Caki2 (cell line): ENCODE data around the gene SEC63. TPM values are rescaled to one million over a fixed set of nuclear protein-coding genes. Genes with fewer than 3 reads are reported as not detected.
"Not testable (repeated sequence)": the region's sequence is repeated elsewhere in the genome, so short reads cannot be mapped to it uniquely, and the experiment has no call there.

Source experiments
- DNase-seq: peaks from one replicate; pipeline ENCODE4 v3.0.0-alpha.2; 2015; ENCODE audit warnings: low read depth
- in situ Hi-C: cut with HindIII; loops from 2 replicates; pipeline ENCODE4 v1.10.0; 2016; ENCODE audit warnings: low sequenced_read_pairs, low pct_unique_long_range_greater_than_20kb, mixed read lengths
- total RNA-seq: library from RNA; depleted of rRNA; stranded (reverse); fragments of >200 nt; shearing (Covaris generic); gene quantifications from 2 replicates; pipeline ENCODE4 v1.2.3, GENCODE V29; 2014; ENCODE audit warnings: low replicate concordance

Gene SEC63
- total RNA-seq, 1 experiment from 2014 or later, result 6.6 TPM

- in situ Hi-C loops, result no loop called here
- DNase-seq, result no peak
These were observed 23.7 kb upstream of the SEC63 start for GRCh38 chr6:107981695-107982094.

DNA sequence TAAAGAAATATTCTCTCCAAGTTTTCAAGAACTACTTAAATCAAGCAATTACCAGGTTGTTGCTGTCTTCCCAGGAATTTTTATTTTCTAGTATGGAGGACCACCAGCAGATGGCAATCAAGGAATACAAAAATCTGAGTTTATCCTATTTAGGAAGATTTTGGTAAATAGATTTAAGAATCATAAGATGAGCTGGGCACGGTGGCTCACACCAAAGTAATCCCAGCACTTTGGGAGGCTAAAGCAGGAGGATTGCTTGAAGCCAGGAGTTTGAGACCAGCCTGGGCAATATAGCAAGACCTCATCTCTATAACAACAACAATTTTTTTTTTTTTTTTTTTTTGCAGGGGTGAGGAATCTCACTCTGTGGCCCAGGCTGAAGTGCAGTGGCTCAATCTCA is 19.3 kb upstream of the SEC63 start:
- in situ Hi-C loops, result no loop called here

GRCh38 chr6:107976155-107976783 is 18.3 kb upstream of the SEC63 start:
- DNase-seq, result no peak
- in situ Hi-C loops, result no loop called here

More for the DNA sequence above, 19.3 kb upstream of the SEC63 start:
- DNase-seq, result peak; percentile 21

DNA sequence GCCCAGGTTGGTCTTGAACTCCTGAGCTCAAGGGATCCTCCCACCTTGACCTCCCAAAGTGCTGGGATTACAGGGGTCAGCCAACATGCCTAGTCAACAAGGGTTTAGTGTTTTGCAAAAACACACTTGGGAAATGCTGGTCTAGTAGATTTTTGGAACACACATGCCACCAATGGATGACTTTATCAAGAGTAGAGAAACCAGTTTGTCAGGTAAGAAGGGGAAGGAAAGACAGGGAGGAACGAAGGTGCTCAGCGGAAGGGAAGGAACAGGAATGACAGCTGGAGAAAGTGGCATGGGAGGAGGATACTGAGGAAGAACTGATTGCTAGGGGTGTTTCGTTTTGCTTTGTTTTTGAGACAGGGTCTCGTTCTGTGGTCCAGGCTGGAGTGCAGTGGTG is 15.6 kb upstream of the SEC63 start:
- DNase-seq, result no peak
- in situ Hi-C loops, result no loop called here

DNA sequence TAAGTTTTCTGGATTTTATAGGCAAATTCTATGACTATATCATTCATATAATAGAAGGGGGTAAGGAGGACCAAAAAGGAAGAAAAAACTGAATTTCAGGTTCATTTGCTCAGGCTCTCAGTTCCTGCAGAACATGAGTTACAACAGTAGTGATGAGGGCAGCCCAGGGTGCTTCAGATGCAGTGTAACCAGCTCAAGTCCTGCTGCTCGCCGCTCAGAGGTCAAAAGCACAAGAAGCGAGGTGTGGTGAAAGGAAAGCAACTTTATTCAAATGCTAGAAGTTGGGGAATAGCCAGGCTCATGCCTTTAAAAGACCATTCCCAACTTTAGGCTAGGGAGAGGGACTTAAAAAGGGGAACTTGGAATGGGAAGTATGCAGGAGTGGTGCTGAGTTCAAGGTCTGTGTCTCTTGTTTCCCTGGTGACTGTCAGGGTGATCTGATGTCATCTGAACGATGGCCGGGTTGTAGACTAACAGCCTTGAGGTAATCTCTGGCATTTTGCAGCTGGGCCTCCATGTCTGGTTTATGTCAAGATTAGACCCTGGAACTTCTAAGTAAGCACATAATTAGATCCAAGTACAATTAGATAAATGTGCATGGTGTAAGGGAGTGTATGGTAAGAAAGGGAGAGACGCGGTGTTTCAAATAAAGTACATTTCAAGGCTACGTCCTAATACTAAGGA is 14.5 kb upstream of the SEC63 start:
- DNase-seq, result no peak
- in situ Hi-C loops, result no loop called here

DNA sequence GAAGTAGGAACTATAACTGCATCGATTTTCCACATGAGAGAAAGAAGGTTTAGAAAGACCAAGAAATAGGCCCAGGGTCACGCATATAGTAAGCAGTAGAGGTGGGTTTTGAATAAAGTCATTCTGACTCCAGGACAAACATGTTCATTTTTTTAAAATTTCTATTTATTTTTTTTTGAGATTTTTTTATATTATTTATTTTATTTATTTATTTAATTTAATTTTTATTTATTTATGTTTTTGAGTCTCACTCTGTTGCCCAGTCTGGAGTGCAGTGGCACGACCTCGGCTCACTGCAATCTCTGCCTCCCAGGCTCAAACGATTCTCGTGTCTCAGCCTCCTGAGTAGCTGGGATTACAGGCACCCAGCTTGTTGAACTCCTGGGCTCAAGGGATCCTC is 13.2 kb upstream of the SEC63 start:
- in situ Hi-C loops, result no loop called here
- no peak for DNase-seq

DNA sequence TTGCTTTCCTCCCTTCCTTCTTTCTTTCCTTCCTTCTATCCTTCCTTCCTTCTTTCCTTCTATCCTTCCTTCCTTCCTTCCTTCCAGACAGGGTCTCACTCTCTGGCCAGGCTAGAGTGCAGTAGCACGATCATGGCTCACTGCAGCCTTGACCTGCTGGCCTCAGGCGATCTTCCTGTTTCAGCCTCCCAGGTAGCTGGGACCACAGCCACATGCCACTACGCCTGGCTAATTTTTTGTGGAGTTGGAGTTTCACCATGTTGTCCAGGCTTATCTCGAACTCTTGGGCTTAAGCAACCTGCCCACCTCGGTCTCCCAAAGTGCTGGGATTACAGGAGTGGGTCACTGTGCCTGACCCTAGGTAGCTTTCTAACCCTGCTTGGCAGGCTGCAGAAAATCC is 12.2 kb upstream of the SEC63 start:
- in situ Hi-C loops, result no loop called here
- DNase-seq, result no peak

DNA sequence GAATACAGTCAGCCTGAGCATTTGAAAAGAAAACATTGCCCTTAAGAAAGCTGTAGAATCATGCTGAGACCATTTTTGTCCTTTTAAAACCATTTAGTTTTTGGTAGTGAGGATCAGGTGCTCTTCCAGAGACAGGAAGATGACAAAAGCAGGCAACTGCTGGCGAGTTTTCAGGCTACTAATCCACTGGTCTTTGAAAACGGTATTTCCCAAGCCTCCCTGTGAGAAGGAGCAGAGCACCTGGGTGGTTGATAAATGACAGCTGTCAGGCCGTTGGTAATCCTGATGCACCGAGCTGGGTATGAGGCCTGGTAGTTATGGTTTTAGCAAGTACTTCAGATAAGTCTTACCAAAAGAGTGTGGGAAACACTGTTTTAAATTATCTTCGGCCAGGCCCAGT is 10.1 kb upstream of the SEC63 start:
- DNase-seq, result no peak
- in situ Hi-C loops, result no loop called here

DNA sequence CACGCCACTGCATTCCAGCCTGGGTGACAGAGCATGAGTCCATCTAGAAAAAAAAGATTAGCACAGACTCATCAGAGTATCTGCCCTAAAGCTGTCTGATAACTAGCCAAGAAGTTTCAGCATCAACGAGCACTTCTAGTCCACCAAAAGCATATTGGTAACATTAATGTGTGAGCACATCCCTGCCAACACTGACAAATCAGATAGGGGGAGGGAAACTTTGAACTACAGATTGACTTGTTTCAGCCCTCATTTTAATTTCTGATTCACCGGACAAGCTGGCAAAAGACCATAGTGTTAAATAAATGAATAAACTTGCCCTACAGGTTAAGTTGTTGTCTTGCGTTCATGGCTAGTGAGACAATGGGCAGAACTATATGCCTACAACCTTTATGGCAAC is 7.7 kb upstream of the SEC63 start:
- DNase-seq, result no peak
- in situ Hi-C loops, result no loop called here

- DNase-seq, result no peak
- in situ Hi-C loops, result no loop called here
These were observed 4.7 kb upstream of the SEC63 start for GRCh38 chr6:107962723-107963122.

GRCh38 chr6:107959392-107959791 is 1.4 kb upstream of the SEC63 start:
- in situ Hi-C loops, result no loop called here
- no peak for DNase-seq

DNA sequence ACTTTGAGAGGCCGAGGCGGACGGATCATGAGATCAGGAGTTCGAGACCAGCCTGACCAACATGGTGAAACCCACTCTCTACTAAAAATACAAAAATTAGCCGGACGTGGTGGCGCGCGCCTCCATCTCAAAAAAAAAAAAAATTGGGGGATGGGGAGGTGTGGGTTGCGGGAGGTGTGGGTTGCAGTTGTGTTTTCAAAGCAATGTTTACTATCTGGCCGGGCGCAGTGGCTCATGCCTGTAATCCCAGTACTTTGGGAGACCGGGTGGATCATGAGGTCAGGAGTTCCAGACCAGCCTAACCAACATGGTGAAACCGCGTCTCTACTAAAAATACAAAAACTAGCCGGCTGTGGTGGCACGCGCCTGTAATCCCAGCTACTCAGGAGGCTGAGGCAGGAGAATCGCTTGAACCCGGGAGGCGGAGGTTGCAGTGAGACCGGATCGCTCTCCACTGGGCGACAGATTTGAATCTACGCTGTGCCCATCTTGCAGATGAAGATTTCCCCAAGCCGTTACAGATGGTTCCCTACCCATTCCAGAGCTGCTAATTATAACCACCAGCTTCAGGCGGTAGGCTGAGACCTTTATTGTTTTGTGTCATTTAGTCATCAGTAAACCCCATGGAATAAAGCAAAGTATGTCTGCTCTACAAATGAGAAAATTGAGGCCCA is 818 bp upstream of the SEC63 start:
- in situ Hi-C loops, DNase-seq: not testable (repeated sequence)

- peak; percentile 43 for DNase-seq
- in situ Hi-C loops, result no loop called here
These were observed 600 bp downstream of the SEC63 start for GRCh38 chr6:107957308-107957908.

DNA sequence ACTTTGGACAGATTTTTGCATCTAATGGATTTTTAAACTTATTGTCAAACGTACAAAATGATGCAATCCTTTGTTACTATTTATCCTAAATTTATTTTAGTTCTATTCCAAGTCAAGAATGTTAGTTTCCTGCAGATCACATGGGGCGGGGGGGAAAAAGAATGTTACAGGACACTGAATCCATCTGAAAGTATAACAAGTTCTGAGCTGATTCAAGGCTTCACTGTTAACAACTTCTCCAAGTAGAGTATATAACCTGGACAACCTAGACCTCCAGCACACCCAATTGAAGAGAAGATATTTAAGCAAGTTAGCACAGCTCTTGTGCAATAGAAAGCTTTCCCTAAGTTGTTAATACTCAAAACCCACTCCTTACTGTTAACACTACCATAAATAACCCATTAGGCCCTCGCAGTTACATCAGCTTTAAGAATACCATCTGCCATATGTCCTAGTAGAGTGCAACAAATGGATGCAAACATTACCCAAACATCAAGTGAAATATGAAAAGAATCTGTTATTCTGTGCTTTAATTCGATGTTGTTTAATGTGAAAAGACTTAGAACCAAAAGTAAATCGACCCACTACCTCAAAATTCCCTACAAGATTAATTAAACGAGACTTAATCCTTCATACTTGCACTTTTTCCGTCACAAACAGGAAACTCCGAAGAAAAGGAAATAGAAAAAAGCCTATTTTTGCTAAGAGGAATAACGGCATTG is 1.3 kb downstream of the SEC63 start:
- peak; percentile 12 for DNase-seq
- in situ Hi-C loops, result no loop called here

DNA sequence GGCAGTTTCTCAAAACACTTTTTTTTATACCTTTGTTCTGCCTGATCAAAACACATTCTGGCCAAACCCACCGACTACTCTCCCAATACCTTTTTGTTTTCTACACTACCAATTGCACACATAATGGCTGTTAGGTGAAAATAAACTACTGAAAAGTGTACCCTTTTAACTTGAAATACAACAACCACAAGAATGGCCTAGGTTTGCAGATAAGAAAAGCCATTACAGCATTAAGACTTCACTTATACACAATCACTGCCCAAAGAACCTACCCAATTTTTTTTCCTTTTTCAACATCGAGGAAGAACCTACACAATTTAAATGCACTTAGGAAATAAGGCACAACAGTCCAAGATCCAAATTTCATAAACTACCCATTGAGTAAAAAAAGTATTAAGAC is 1.8 kb downstream of the SEC63 start:
- in situ Hi-C loops, result no loop called here
- DNase-seq, result no peak

DNA sequence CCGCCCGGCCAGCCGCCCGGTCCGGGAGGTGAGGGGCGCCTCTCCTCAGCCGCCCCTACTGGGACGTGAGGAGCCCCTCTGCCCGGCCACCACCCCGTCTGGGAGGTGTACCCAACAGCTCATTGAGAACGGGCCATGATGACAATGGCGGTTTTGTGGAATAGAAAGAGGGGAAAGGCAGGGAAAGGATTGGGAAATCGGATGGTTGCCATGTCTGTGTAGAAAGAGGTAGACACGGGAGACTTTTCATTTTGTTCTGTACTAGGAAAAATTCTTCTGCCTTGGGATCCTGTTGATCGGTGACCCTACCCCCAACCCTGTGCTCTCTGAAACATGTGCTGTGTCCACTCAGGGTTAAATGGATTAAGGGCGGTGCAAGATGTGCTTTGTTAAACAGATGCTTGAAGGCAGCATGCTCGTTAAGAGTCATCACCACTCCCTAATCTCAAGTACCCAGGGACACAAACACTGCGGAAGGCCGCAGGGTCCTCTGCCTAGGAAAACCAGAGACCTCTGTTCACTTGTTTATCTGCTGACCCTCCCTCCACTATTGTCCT is 4.1 kb downstream of the SEC63 start:
- DNase-seq, in situ Hi-C loops: not testable (repeated sequence)

DNA sequence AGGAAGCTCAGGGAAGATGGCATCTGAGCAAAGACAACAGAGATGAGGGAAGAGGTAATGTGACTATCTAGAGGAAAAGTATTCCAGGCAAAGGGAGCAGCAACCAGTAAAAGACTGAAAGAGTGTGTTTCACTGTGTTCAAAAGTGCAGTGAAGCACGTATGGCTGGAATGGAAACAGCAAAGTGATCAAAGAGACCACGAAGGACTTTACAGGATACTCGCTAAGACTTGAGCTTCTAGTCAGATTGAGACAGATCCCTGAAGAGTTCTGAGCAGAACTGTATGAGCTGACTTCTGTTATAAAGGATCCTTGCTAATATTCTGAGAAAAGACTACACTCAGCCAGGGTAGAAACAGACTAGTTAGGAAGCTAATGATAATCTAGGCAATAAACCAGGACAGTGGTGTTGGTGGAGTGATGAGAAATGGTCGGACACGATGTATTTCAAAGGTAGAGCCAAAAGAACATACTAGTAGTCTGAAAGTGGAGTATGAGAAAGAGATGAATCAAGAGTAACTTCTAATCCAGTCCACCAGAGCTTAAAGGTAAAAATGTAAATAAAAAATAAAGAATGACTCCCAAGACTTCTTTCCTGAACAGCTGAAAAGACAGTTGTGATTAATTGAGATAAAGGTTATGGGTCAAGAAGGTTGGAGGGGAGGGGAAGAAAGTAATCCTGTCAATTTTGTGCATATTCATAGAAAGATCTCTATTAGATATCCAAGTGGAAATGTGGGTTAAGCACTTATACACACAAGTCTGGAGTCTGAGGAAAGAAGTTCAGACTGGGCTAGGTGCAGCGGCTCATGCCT is 14.2 kb downstream of the SEC63 start:
- in situ Hi-C loops, result no loop called here
- DNase-seq, result no peak

- DNase-seq, result no peak
- in situ Hi-C loops, result no loop called here
These were observed 15.9 kb downstream of the SEC63 start for GRCh38 chr6:107942142-107942541.
